Lower leg skin (tissue), 3 donors: ENCODE data around the gene ARF6.

Experiments used
- CTCF ChIP-seq, 3 donors: fragments of 450-650 bp; IDR thresholded peaks; one replicate each; pipeline ENCODE4 v1.5.1; 2016; ENCODE audit warnings: antibody characterized with exemption in 3 of 3, mild to moderate bottlenecking in 3 of 3, moderate library complexity in 2 of 3
- POLR2A ChIP-seq, 2 donors: fragments of 450-650 bp; IDR thresholded peaks; one replicate each; pipeline ENCODE4 v1.6.1; 2016 to 2017; ENCODE audit warnings: antibody characterized with exemption in 2 of 2, mild to moderate bottlenecking in 1 of 2, moderate library complexity in 1 of 2

- no peak for TF ChIP-seq CTCF (IDR thresholded peaks at IDR 0.05)
- no peak for TF ChIP-seq POLR2A (IDR thresholded peaks at IDR 0.05)
Observed at GRCh38 chr14:49882826-49883694, 9.8 kb upstream of the ARF6 start.
